ENCODE measurements around the gene NOS1AP.

NOS1AP gene

GRCh38 chr1:162224267-162224666 lies 154.8 kb downstream of the NOS1AP start:
- DNase-seq, result no peak

GRCh38 chr1:162228586-162228985 lies 159.1 kb downstream of the NOS1AP start:
- no peak for DNase-seq

GRCh38 chr1:162229549-162229948 lies 160.1 kb downstream of the NOS1AP start:
- no peak for DNase-seq

GRCh38 chr1:162230096-162230495 lies 160.6 kb downstream of the NOS1AP start:
- DNase-seq, result no peak

- DNase-seq, result no peak
Measured at GRCh38 chr1:162230517-162230916, 161.0 kb downstream of the NOS1AP start.

GRCh38 chr1:162232034-162232711 lies 162.7 kb downstream of the NOS1AP start:
- no peak for DNase-seq

- DNase-seq, result no peak
Measured at GRCh38 chr1:162233066-162233465, 163.6 kb downstream of the NOS1AP start.

- no peak for DNase-seq
Measured at GRCh38 chr1:162233937-162234336, 164.4 kb downstream of the NOS1AP start.

- no peak for DNase-seq
Measured at GRCh38 chr1:162234571-162234970, 165.1 kb downstream of the NOS1AP start.

- no peak for DNase-seq
Measured at GRCh38 chr1:162235241-162235800, 165.8 kb downstream of the NOS1AP start.

GRCh38 chr1:162236201-162236600 lies 166.7 kb downstream of the NOS1AP start:
- DNase-seq, result no peak

- DNase-seq, result no peak
Measured at GRCh38 chr1:162236618-162237017, 167.1 kb downstream of the NOS1AP start.

GRCh38 chr1:162240577-162240976 lies 171.1 kb downstream of the NOS1AP start:
- no peak for DNase-seq

- DNase-seq, result no peak
Measured at GRCh38 chr1:162242804-162243203, 173.3 kb downstream of the NOS1AP start.

- no peak for DNase-seq
Measured at GRCh38 chr1:162248854-162249535, 179.5 kb downstream of the NOS1AP start.

GRCh38 chr1:162250004-162250730 lies 180.7 kb downstream of the NOS1AP start:
- DNase-seq, result no peak

GRCh38 chr1:162251102-162251501 lies 181.6 kb downstream of the NOS1AP start:
- DNase-seq, result no peak

- DNase-seq, result no peak
Measured at GRCh38 chr1:162252214-162252613, 182.7 kb downstream of the NOS1AP start.

- DNase-seq, result no peak
Measured at GRCh38 chr1:162253790-162254189, 184.3 kb downstream of the NOS1AP start.

- no peak for DNase-seq
Measured at GRCh38 chr1:162256287-162256686, 186.8 kb downstream of the NOS1AP start.

- no peak for DNase-seq
Measured at GRCh38 chr1:162258394-162258793, 188.9 kb downstream of the NOS1AP start.

- no peak for DNase-seq
Measured at GRCh38 chr1:162259894-162260455, 190.5 kb downstream of the NOS1AP start.

GRCh38 chr1:162264108-162264507 lies 194.6 kb downstream of the NOS1AP start:
- DNase-seq, result no peak
